CD1c-positive myeloid dendritic cell (primary cell): ENCODE measurements around the gene RYR3.
A peak's percentile ranks its signal among the peaks of the same experiment; 100 is the strongest.

ENCODE experiments used
- DNase-seq: peaks from one replicate; pipeline ENCODE4 v3.0.0-alpha.2; 2016; ENCODE audit errors: extremely low spot score

RYR3 gene

GRCh38 chr15:33310481-33311311, at the start of gene RYR3:
RYR3 (plus strand) TSS chr15:33310967; CDS start chr15:33311046, 79 bp downstream.
- no peak for DNase-seq

GRCh38 chr15:33262306-33262705, 48.5 kb upstream of the RYR3 start:
- DNase-seq = no peak

- DNase-seq = no peak
These were observed 33.1 kb upstream of the RYR3 start for GRCh38 chr15:33277689-33278088.

- DNase-seq = no peak
These were observed 31.8 kb upstream of the RYR3 start for GRCh38 chr15:33278816-33279612.

- no peak for DNase-seq
These were observed 31.1 kb upstream of the RYR3 start for GRCh38 chr15:33279613-33280205.

GRCh38 chr15:33282226-33283020, 28.3 kb upstream of the RYR3 start:
- no peak for DNase-seq

- DNase-seq = no peak
These were observed 27.2 kb upstream of the RYR3 start for GRCh38 chr15:33283576-33283975.

- DNase-seq = no peak
These were observed 26.4 kb upstream of the RYR3 start for GRCh38 chr15:33284336-33284735.

GRCh38 chr15:33292717-33293307, 18.0 kb upstream of the RYR3 start:
- peak; percentile 52 for DNase-seq

- no peak for DNase-seq
These were observed 16.9 kb upstream of the RYR3 start for GRCh38 chr15:33293713-33294334.

- DNase-seq = no peak
These were observed 14.7 kb upstream of the RYR3 start for GRCh38 chr15:33296050-33296449.

- DNase-seq = no peak
These were observed 13.9 kb upstream of the RYR3 start for GRCh38 chr15:33296856-33297255.

- DNase-seq = no peak
These were observed 12.1 kb upstream of the RYR3 start for GRCh38 chr15:33298631-33299030.

GRCh38 chr15:33304924-33305323, 5.8 kb upstream of the RYR3 start:
- DNase-seq = no peak

GRCh38 chr15:33309602-33310276, 1.0 kb upstream of the RYR3 start:
- peak; percentile 33 for DNase-seq

GRCh38 chr15:33311312-33311971, 675 bp downstream of the RYR3 start:
- DNase-seq = no peak

- DNase-seq = no peak
These were observed 2.7 kb downstream of the RYR3 start for GRCh38 chr15:33313491-33313890.

- no peak for DNase-seq
These were observed 3.3 kb downstream of the RYR3 start for GRCh38 chr15:33314069-33314468.

GRCh38 chr15:33315044-33315443, 4.3 kb downstream of the RYR3 start:
- DNase-seq = no peak

- DNase-seq = no peak
These were observed 7.1 kb downstream of the RYR3 start for GRCh38 chr15:33317896-33318295.
